ENCODE results near the gene ERP27.

DNA sequence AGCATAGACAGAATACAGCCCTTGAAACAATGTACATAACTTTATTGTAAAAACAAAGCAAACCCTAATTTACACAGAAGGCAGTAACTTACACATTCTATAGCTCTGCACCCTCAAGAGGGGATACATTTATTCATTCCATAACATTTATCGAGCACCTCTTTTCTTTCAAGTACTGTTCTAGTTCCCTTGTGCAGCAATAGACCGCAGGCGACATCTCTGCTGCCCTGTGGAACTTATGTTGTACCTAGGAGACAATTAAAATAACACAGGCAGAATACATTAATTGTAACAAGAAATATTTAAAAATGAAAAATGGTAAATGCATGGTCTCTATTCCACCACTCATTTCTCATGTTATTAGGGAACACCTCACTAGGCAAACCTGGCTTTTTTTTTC is 24.5 kb upstream of the ERP27 start:
- TF ChIP-seq POLR2A (IDR thresholded peaks at IDR 0.05; ENCODE audit: low read depth, low read length): no peak
- no peak for TF ChIP-seq POU2F2 (IDR thresholded peaks at IDR 0.05; ENCODE audit: low read depth, low read length)

Measured in GM12891 (cell line).